8988T (cell line): ENCODE results near the gene TIA1.
A peak's percentile ranks its signal among the peaks of the same experiment; 100 is the strongest.
"Not testable (repeated sequence)": the region's sequence is repeated elsewhere in the genome, so short reads cannot be mapped to it uniquely, and the experiment has no call there.

Experiments
- DNase-seq: peaks from one replicate; pipeline ENCODE4 v3.0.0; 2011

Gene TIA1, protein sequence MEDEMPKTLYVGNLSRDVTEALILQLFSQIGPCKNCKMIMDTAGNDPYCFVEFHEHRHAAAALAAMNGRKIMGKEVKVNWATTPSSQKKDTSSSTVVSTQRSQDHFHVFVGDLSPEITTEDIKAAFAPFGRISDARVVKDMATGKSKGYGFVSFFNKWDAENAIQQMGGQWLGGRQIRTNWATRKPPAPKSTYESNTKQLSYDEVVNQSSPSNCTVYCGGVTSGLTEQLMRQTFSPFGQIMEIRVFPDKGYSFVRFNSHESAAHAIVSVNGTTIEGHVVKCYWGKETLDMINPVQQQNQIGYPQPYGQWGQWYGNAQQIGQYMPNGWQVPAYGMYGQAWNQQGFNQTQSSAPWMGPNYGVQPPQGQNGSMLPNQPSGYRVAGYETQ

DNA sequence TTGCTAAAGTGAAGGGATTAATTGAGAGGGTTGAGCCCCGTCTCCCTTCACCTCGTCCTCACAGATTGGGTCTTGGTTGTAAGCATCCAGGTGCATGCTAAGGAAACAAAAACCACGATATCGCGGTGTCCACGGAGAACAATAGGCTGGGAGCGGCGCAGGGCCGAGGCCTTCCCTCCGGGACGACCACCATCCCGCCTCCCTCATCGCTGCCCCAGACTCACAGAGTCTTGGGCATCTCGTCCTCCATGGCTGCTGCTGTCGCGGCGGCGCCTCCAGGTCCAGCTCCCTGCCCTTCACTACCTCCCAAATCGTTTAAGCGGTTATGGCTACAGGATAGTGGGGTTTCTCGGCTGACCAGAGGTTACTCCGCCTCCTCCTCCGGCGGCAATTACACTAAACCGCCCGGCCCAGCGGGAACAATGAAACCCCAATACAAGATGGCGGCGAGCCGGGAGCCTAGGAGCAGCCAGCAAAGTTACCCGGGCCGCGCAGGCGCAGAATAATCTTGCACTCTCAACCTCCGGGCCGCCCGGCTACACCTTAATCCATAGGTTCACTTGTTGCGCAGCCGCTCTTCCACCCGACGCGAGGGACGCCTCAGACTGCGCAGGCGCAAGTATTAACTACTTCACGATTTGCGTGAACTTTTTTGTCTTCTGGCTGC is at the start of gene TIA1:
TIA1 (minus strand) TSS at position 448 of the 667 bp plus-strand sequence; CDS start at position 250, 198 bp downstream.
- peak; percentile 71 for DNase-seq

DNA sequence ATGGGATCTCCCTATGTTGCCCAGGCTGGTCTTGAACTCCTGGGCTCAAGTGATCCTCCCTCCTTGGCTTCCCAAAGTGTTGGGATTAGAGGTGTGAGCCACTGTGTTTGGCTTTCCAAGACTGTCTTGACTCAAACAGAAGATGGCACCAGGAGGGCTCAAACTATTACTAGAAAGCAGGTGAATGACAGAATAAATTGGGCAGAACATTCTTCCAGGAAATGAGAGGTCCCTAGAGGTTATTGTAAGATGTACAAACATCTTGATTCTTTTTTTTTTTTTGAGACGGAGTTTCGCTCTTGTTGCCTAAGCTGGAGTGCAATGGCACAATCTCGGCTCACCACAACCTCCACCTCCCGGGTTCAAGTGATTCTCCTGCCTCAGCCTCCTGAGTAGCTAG is 49.4 kb upstream of the TIA1 start:
- DNase-seq, result not testable (repeated sequence)

DNA sequence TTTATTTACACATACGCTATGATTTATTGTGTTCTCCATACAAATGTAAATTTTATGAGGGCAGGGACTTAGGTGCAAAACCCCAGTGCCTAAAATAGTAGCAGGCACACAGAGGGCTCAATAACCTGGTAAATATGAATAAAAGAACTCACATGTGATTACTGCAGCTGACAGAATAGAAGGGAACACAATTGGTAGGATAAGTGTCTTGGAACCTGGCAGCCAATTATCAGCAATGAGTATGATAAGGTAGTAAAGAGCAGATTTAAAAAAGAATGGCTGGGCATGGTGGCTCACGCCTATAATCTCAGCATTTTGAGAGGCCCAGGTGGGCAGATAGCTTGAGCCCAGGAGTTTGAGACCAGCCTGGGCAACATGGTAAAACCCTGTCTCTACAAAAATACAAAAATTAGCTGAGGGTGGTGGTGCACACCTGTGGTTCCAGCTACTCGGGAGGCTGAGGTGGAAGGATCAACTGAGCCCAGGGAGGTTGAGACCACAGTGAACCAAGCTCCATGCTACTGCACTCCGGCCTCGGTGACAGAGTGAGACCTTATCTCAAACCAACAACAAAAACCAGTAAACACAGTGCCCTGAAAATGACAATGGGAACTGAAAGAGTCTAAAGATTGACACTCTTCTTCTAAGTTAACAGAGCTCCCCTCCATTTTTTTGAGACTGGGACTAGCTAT is 35.2 kb upstream of the TIA1 start:
- no peak for DNase-seq

DNA sequence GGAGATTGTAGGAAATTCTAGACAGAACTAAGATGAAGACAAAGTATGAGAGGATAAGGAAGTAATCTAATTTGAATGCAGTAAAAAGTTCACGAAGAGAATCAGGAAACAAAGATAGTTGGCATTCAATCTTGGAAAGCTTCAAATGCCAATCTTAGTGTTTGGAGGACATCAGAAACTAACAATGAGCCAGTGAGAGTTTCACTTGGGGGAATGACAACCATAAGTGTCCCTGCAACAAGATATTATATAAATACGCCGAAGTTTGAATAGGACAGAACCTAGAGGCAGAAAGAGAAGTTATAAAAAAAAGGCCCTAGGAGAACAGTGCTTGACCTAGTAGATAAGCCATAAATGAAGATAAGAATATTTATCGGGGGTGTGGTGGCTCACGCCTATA is 34.0 kb upstream of the TIA1 start:
- DNase-seq, result no peak

DNA sequence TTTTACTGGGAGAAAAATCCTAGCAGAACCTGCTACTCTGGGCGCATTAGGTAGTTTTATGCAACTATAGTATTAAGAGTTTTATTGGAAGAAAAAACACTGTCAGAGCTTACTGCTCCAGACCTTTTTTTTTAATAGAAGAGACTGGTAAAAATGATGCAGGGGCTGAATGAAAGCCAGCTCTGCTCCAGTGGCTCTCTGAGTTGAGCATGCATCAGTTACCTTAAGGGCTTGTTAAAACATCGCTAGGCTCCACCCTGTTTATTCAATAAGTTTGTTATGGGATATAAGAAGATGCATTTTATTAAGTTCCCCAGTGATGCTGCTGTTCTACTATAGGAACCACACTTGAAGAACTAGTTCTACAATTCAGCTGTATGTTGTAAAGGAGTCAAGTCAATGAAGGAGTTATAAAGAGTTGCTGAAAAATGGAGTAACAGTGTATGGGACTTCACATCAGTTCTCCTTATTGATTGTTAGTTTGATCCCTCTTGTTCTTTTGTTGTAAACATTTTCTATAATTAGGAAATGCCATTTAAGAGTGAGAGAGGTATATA is 31.9 kb upstream of the TIA1 start:
- DNase-seq, result no peak

DNA sequence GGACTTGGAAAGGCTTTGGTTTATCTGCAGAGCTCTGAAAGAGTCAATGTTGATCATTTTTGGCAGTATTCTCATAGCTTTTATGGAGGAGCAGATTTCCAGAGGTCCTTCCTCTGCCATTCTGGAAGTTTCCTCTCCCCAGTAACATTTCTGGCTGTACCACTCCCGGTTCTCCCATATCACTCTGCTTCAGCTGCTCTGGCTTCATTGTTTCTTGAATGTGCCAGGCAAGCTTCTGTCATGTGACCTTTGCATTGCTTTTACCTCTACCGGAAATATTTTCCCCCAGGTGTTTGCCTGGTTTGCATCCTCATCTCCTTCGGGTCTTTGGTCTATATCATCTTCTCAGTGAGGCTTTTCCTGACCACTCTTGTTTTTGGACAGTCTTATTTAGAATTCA is 21.9 kb upstream of the TIA1 start:
- no peak for DNase-seq

DNA sequence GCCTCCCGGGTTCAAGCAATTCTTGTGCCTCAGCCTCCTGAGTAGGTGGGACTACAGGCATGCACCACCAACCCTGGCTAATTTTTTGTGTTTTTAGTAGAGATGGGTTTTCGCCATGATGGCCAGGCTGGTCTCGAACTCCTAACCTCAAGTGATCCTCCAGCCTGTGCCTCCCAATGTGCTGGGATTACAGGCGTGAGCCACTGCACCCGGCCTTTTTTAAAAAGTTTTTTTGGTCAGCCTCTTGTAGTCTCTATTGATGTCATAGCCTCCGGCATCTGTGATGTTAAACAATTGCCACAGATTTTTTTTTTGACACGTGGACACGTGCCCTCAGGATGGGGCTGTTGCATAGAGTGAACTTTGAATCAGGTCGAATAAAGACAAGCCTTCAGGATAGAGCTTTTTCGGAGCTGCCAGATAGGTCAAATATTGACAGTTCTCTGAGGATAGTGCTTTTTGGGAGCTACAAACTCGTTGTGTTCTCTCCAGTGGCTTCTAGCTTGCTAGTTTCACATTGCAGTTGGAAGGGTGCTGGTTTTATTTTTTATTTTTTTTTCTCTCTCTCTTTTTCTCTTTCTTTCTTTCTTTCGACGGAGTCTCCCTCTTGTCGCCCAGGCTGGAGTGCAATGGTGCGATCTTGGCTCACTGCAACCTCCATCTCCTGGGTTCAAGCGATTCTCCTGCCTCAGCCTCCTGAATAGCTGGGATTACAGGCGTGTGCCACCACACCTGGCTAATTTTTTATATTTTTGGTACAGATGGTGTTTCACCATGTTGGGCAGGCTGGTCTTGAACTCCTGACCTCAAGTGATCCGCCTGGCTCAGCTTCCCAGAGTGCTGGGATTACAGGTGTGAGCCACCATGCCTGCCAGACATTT is 21.2 kb upstream of the TIA1 start:
- DNase-seq, result not testable (repeated sequence)

DNA sequence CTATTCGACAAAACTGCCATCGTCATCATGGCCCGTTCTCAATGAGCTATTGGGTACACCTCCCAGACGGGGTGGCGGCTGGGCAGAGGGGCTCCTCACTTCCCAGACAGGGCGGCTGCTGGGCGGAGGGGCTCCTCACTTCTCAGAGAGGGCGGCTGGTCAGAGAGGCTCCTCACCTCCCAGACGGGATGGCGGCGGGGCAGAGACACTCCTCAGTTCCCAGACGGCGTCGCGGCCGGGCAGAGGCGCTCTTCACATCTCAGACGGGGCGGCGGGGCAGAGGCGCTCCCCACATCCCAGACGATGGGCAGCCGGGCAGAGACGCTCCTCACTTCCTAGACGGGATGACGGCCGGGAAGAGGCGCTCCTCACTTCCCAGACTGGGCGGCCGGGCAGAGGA is 18.5 kb upstream of the TIA1 start:
- DNase-seq, result not testable (repeated sequence)

DNA sequence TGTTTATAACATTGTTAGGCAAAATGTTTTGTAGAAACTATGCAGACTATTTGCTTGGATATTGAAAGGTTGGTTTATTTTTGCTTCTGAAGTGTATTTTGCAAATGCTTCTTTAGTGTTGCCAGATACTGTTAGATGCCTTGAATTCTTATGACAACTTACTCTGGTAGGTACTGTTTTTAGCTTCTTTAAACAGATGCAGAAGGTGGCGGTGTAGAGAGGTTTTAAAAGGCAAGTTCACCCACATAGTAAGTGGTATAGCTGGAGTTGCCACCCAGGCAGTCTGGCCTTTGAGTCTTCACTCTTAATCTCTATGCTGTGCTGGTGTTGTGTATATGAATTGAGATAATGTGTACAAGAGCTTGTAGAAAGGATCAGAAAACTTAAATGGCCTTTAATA is 13.1 kb upstream of the TIA1 start:
- no peak for DNase-seq

DNA sequence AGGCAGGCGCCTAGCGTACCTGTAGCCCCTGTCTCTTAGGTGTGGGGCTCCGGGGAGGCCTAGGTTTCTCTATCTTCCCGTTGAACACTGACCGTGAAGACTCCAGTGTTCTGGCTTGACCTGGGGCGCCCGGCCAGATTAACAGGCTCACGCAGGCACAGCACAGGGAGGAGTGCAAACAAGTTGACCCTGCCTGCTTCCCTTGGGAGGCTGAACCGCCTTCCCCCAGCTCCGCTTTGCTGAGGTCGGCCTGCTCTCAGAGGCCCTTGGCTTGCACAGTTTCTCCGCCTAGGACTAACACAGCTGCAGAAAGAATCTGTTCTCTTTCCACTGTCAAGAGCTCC is 10.1 kb upstream of the TIA1 start:
- DNase-seq, result no peak

DNA sequence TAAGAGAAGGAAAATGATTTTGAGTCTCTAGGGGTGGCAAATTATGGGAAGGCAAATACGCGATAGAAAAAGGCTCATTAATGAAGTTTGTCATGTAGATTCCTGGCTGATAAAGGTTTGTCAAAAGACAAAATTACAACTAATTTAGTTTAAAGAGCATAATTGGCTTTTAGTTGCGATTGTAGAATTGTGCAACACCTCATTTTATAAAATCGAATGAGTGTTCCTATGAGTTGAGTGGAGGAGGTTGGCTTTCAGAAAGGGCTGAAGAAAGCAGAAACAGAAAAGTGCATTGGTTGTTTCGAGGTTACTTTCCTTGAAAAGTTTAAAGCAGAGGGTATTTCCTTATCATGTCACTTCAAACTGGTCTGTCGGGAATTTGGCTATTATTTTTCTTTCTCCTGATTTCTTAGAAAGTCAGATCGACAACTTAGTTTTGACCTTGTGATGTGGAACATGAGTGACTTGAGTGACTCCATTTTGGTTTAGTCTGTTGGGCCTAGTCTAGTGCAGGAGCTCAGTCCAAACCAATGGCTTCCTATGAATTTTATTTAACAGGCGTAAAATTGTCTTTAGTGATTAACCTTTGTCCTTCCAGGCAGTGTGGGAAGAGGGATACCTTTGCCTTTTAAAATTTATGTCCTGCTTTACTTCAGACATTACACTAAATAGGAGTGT is 7.3 kb upstream of the TIA1 start:
- no peak for DNase-seq

DNA sequence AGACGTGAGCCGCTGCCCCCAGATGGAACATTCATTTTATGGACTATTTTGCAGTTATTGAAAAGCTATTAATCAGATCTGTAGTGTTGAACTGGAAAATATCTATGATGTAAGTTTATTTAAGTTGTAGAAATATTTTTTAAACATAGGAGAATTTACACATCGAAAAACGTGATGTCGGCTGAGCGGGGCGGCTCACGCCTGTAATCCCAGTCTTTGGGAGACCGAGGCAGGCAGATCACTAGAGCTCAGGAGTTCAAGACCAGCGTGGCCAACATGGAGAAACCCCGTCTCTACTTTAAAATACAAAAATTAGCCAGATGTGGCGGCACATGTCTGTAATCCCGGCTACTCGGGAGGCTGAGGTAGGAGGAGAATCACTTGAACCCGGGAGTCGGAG is 2.0 kb upstream of the TIA1 start:
- DNase-seq, result no peak

DNA sequence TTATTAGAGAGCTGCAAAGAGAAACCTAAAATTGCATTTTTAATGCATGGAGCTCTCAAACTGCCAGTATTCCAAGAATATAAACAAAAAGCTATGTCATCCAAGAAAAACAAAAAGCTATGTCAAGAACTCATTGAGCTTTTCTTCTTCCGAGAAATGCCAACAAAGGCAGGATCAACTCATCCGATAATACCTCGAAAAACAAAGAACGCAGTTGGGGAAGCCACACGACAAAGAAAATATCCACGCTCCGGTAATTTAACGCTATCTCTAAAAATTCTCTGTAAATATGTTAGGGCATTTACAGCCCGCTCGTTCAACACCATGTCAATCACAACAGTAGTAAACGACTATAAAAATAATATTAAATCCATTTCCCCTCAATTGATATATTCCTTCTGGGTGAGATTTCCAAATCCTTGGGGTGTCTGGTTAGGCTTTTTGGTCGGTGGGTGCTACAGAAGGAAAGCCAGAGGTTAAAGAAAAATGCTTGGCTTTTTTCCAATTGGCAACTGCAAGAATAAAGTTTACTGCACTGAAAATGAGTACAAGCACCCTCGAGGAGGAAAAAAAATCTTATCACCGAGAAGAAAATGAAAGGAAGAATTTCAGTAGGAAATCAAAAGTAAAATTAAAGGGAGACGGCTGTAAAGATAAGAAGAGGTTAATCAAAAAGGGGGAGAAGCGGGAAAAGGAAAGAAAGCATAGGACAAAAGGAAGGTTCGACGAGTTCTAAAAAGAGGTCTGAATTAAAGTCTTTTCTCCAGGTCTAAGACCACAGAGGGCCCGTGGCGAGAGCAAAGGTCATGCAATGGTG is 856 bp downstream of the TIA1 start:
- no peak for DNase-seq

DNA sequence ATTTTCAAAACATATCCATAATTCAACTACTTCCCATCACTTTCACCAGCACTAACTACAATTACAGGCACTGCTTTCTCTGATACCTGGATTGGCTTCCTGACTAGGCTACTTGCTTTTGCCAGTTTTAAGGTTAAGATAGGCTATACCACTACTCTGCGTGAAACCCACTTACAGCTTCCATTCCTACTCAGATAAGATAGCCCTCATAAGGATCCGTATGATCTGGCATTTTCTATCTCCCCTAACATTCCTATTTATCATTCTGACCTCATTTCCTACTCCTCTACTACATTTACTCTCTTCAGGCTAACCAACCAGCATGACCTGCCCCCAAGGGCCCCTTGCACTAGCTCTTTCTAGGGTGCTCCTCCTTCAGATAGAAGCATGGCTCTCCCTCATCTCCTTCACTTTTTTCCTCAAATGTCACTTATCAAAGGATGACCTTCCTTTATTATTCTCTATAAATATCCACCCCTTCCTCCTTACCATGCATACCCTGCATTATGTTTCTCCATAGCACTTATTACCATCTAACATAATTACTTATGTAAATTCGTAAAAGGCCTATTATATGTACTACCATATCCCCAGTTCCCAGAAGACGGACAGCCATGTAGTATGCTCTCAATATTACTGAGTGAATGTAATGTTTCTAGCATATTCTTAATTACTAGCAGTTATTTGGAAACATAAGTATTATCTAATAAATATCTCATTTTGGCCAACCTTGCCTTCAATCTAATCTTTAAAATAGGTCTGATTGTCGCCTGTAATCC is 4.4 kb downstream of the TIA1 start:
- no peak for DNase-seq

DNA sequence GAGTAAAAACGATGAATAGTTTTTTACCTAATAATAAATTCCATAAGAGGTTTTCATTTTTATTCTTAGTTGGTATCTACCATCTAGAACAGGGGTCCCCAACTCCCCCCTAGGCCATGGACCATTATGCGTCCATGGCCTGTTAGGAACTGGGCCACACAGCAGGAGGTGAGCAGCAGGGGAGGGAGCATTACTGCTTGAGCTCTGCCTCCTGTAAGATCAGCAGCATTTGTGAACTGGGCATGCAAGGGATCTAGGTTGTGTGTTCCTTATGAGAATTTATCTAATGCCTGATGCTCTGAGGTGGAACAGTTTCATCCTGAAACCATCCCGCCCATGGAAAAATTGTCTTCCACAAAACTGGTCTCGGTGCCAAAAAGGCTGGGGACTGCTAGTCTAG is 5.9 kb downstream of the TIA1 start:
- no peak for DNase-seq

DNA sequence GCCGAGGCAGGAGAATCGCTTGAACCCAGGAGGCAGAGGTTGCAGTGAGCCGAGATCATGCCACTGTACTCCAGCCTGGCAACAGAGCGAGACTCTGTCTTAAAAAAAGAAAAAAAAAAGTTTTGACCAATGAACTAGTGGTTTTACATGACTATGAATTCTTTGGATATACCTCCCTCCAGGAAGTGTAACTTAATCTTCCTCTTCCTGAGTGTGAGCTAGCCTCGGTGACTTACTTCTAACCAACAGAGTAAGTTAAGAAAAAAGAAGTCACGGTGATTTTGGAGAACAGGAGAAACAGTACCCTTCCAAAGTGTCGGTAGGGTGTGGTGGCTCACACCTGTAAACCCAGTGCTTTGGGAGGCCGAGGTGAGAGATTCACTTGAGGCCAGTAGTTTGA is 7.1 kb downstream of the TIA1 start:
- no peak for DNase-seq

DNA sequence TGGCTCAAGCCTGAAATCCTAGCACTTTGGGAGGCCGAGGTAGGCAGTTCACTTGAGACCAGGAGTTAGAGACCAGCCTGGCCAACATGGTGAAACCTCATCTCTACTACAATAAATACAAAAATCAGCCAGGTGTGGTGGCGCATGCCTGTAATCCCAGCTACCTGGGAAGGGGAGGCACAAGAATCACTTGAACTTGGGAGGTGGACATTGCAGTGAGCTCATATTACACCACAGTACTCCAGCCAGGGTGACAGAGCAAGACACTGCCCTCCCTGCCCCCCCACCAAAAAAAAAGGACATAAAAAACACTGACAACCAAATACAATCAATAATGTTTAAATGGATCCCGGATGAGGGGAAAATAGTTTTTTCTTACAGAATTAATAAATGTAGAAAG is 7.8 kb downstream of the TIA1 start:
- DNase-seq, result no peak

DNA sequence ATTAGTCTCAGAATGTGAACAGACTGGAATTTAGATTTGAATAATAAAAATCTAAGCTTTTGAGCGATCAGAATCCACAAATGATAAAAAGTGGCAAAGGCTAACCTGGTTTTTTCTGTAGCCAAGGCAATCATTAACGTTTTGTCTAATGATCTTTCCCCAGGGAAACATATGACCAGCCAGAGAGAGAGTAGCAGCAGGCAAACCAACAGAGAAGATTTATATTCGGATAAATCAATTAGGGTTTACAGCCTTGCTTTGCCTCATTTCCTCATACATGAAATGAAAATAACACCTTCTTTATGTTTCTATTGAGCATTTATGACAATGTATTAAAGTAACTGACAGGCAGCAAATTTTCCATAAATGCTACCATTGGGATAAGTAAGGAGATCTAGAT is 14.5 kb downstream of the TIA1 start:
- DNase-seq, result no peak

DNA sequence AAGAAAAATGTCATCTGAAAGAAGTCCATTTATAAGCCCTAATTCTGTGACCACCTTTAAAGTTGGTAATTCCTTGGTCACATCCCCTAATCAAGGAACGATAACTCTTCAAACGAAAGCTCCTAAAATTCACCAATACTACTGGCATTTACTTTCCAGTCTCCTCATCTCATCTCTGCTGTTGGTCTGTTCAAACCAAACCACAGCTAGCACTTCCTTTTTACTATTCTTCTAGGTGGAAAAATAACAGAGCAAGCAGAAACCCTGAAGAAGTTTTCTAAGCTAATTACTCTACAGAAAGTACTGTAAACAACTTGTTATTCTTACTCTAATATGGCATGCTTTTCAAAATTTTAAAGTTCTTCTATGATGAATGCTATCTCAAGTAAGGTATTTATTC is 21.6 kb downstream of the TIA1 start:
- DNase-seq, result no peak

DNA sequence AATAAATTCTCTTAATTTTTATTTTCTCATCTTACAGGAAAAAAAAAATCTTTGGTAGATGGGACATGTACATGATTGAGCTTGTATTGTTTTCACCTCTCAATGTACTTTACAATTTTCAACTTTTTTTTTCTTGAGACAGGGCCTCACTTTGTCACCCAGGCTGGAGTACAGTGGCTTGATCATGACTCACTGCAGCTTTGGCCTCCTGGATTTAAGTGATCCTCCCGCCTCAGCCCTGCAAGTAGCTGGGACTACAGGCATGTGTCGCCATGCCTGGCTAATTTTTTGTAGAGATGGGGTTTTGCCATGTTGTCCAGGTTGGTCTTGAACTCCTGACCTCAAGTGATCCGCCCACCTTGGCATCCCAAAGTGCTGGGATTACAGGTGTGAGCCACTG is 25.1 kb downstream of the TIA1 start:
- DNase-seq, result not testable (repeated sequence)
